HepG2 (cell line): ENCODE measurements around the gene C10orf90. TPM values are rescaled to one million over a fixed set of nuclear protein-coding genes. Genes with fewer than 3 reads are reported as not detected.

Experiments used
- ATAC-seq: fragments of 200-7000 bp; cut with Tn5 transposase; 3 replicates; pipeline ENCODE4 v1.9.1; 2020; ENCODE audit warnings: mild to moderate bottlenecking, moderate library complexity
- BruUV-seq: library from RNA; stranded (reverse); fragments of 400-500 nt; replicated peaks from 2 replicates; lab custom pipeline; 2021; lab: Mats Ljungman, UMichigan
- CTCF ChIA-PET: fragments of 300-600 bp; formaldehyde crosslinking; extraction: SDS; loops from one replicate; lab custom pipeline; 2021; ENCODE audit warnings: low total read pairs, inconsistent platforms, low intra/inter-chr PET ratio; lab: Yijun Ruan, JAX
- POLR2A ChIA-PET: fragments of 350-600 bp; sonication (Branson Sonifier 250); formaldehyde crosslinking; loops from one replicate; lab custom pipeline; 2020; ENCODE audit warnings: antibody characterized with exemption, inconsistent platforms; lab: Yijun Ruan, JAX
- DNase-seq: peaks from one replicate; pipeline ENCODE4 v3.0.0-alpha.2; 2015; ENCODE audit warnings: low spot score
- FAIRE-seq: peaks from 3 replicates; lab custom pipeline; 2011; peaks lifted over from hg19 to GRCh38; lab: Jason Lieb, UNC
- H2AFZ ChIP-seq: one replicate; pipeline ENCODE4 v1.6.1; 2011; ENCODE audit warnings: low read length, inconsistent platforms
- H3K27ac ChIP-seq: fragments of 300-600 bp; 3 replicates; pipeline ENCODE4 v1.8.0; 2011; ENCODE audit warnings: mixed run types, mild to moderate bottlenecking, mixed read lengths, low read length, inconsistent platforms; ENCODE audit not compliant: insufficient read depth; ENCODE audit errors: extremely low read length
- H3K27me3 ChIP-seq, 2 experiments: fragments of 200-600 bp in 1 of 2; 2 replicates in 1 of 2; 3 replicates in 1 of 2; pipeline versions ENCODE4 v1.6.0 to v1.8.0; 2011; ENCODE audit warnings: low read length in 2 of 2, mild to moderate bottlenecking in 2 of 2, moderate library complexity in 2 of 2, inconsistent platforms in 1 of 2; ENCODE audit not compliant: insufficient read depth in 2 of 2, control insufficient read depth in 1 of 2
- H3K36me3 ChIP-seq, 2 experiments: fragments of 200-600 bp in 1 of 2; replicated peaks in 1 of 2; 2 replicates in 1 of 2; 3 replicates in 1 of 2; pipeline versions ENCODE4 v1.5.1 to v1.8.0; 2011; ENCODE audit warnings: low read length in 2 of 2, inconsistent platforms in 1 of 2; ENCODE audit not compliant: insufficient read depth in 2 of 2, control insufficient read depth in 1 of 2
- H3K4me1 ChIP-seq: 2 replicates; pipeline ENCODE4 v1.5.1; 2012; ENCODE audit warnings: low read length, inconsistent platforms; ENCODE audit not compliant: insufficient read depth
- H3K4me2 ChIP-seq: 2 replicates; pipeline ENCODE4 v1.6.0; 2011; ENCODE audit warnings: low read depth, low read length, inconsistent platforms
- H3K4me3 ChIP-seq, 3 experiments: fragments of 200-600 bp in 1 of 3; sonication (generic), shearing (Covaris generic) in 1 of 3; replicated peaks in 1 of 3; 2 replicates each; pipeline ENCODE4 v1.5.1; 2011 to 2016; ENCODE audit warnings: low read length in 3 of 3, inconsistent platforms in 2 of 3, low read depth in 2 of 3, mild to moderate bottlenecking in 2 of 3, control low read depth in 1 of 3, mixed read lengths in 1 of 3; ENCODE audit not compliant: insufficient read depth in 1 of 3
- H3K79me2 ChIP-seq: one replicate; pipeline ENCODE4 v1.6.1; 2011; ENCODE audit warnings: low read length, inconsistent platforms; ENCODE audit not compliant: insufficient read depth
- H3K9ac ChIP-seq: 2 replicates; pipeline ENCODE4 v1.6.0; 2011; ENCODE audit warnings: mild to moderate bottlenecking, low read depth, low read length, inconsistent platforms; ENCODE audit not compliant: insufficient read depth
- H3K9me3 ChIP-seq: 2 replicates; pipeline ENCODE4 v1.5.1; 2012; ENCODE audit warnings: mild to moderate bottlenecking, low read length
- H4K20me1 ChIP-seq: 2 replicates; pipeline ENCODE4 v1.6.0; 2011; ENCODE audit warnings: inconsistent platforms, mild to moderate bottlenecking, low read length, moderate library complexity; ENCODE audit not compliant: insufficient read depth
- DBP ChIP-seq: sonication (generic); formaldehyde crosslinking; IDR thresholded peaks from 2 replicates; pipeline ENCODE4 v1.4.0; 2020; ENCODE audit warnings: missing genetic modification reagents; ENCODE audit errors: not compliant biosample characterization
- HIVEP1 ChIP-seq: sonication (generic); formaldehyde crosslinking; IDR thresholded peaks from 2 replicates; pipeline ENCODE4 v1.4.0; 2020; ENCODE audit warnings: mild to moderate bottlenecking, missing genetic modification reagents
- MTF1 ChIP-seq: sonication (generic); formaldehyde crosslinking; IDR thresholded peaks from 2 replicates; pipeline ENCODE4 v1.5.0; 2020; ENCODE audit warnings: missing genetic modification reagents
- NCOA1 ChIP-seq: sonication (generic); formaldehyde crosslinking; IDR thresholded peaks from 2 replicates; pipeline ENCODE4 v1.9.0; 2021; ENCODE audit warnings: missing genetic modification reagents
- SALL1 ChIP-seq: sonication (generic); formaldehyde crosslinking; IDR thresholded peaks from 2 replicates; pipeline ENCODE4 v1.8.0; 2022; ENCODE audit warnings: mild to moderate bottlenecking, missing genetic modification reagents
- YEATS2 ChIP-seq: sonication (generic); formaldehyde crosslinking; IDR thresholded peaks from 2 replicates; pipeline ENCODE4 v1.4.0; 2020; ENCODE audit warnings: missing genetic modification reagents, borderline replicate concordance
- ZBTB20 ChIP-seq: sonication (generic); formaldehyde crosslinking; IDR thresholded peaks from 2 replicates; pipeline ENCODE4 v1.8.1; 2023; ENCODE audit warnings: missing genetic modification reagents, low read depth, mild to moderate bottlenecking, borderline replicate concordance
- ZBTB26 ChIP-seq: IDR thresholded peaks from 2 replicates; pipeline ENCODE4 v1.6.1; 2016; ENCODE audit warnings: missing compliant biosample characterization, missing genetic modification reagents, borderline replicate concordance
- WGBS: methylation state at CpG from one replicate; pipeline ENCODE4 v1.1.6; 2017; ENCODE audit warnings: low lambda C conversion rate; 5-methylcytosine and 5-hydroxymethylcytosine counted together
- in situ Hi-C: cut with HindIII; loops from 2 replicates; pipeline ENCODE4 v1.10.0; 2017; ENCODE audit warnings: low pct_unique_long_range_greater_than_20kb; ENCODE audit not compliant: extremely low pct_ligation_motif_present
- intact Hi-C: fragments of 100-400 bp; cut with micrococcal nuclease; formaldehyde crosslinking; loops from one replicate; pipeline ENCODE4 v1.10.0; 2022; ENCODE audit not compliant: unreplicated experiment
- polyA plus RNA-seq, 8 experiments: library from polyadenylated mRNA; depleted of rRNA in 3 of 8; stranded (reverse) in 7 of 8; unstranded in 1 of 8; fragments of >200 nt; fragmentation: Illumina TruSeq in 4 of 8; extraction: Trizol in 4 of 8; gene quantifications; 2 replicates each; pipeline versions ENCODE4 v1.2.1 to v1.2.3, GENCODE V29; 2011 to 2016; ENCODE audit warnings: low read depth in 4 of 8, missing spikeins in 1 of 8, mixed read lengths in 1 of 8; ENCODE audit not compliant: insufficient read depth in 1 of 8
- total RNA-seq, 5 experiments: library from RNA; depleted of rRNA; stranded (reverse); fragments of >200 nt; fragmentation: Illumina TruSeq; extraction: Trizol; gene quantifications; 2 replicates each; pipeline ENCODE4 v1.2.3, GENCODE V29; 2016; ENCODE audit warnings: low read depth in 1 of 5

C10orf90 gene
- total and polyA plus RNA-seq, 2 of the 13 experiments (the other 11 are each of a cell fraction or from before 2014, with no cell fraction given): not detected

GRCh38 chr10:126474031-126474430 lies 196.5 kb downstream of the C10orf90 start:
- no peak overlapping the region for H3K9ac ChIP-seq
- TF ChIP-seq YEATS2 (CRISPR knock-in tag) (no peak), ZBTB20 (CRISPR knock-in tag) (no peak), SALL1 (CRISPR knock-in tag) (no peak), ZBTB26 (CRISPR knock-in tag) (no peak), MTF1 (CRISPR knock-in tag) (no peak), DBP (CRISPR knock-in tag) (no peak), HIVEP1 (CRISPR knock-in tag) (no peak), NCOA1 (CRISPR knock-in tag) (no peak)
- TF ChIP-seq, all 625 proteins: peak for 0
- BruUV-seq: no TSS peak
- no peak overlapping the region for H3K27ac ChIP-seq
- no peak overlapping the region for H3K4me3 ChIP-seq
- H2AFZ ChIP-seq: no peak overlapping the region
- no peaks in the 10 kb centered on the region for H3K79me2 ChIP-seq
- H4K20me1 ChIP-seq: no peaks in the 10 kb centered on the region
- ATAC-seq: no peak
- no peaks in the 10 kb centered on the region for H3K36me3 ChIP-seq
- no peak for FAIRE-seq
- H3K4me1 ChIP-seq: no peaks in the 10 kb centered on the region
- intact Hi-C loops: no loop called here
- no peak for DNase-seq
- peaks cover 0 to 19% of the 10 kb centered on the region in 2 experiments; a peak in 3 of 5 replicates for H3K27me3 ChIP-seq
- H3K4me2 ChIP-seq: no peak overlapping the region
- in situ Hi-C loops: no loop called here
- CTCF ChIA-PET: no interaction called here
- no peaks in the 10 kb centered on the region for H3K9me3 ChIP-seq
- POLR2A ChIA-PET: no interaction called here
- WGBS: 38% methylated on average over 3 of the region's 6 CpGs
